IMR-90 (cell line): ENCODE measurements around the gene MAP2. TPM values are rescaled to one million over a fixed set of nuclear protein-coding genes. Genes with fewer than 3 reads are reported as not detected.

Source experiments
- ATAC-seq: fragments of 200-7000 bp; cut with Tn5 transposase; 2 replicates; pipeline ENCODE4 v1.9.1; 2020; ENCODE audit warnings: low read depth, mild to moderate bottlenecking, moderate library complexity
- BruUV-seq: library from RNA; stranded (reverse); fragments of 400-500 nt; replicated peaks from 2 replicates; lab custom pipeline; 2021; lab: Mats Ljungman, UMichigan
- CTCF ChIA-PET: fragments of 300-600 bp; formaldehyde crosslinking; extraction: SDS; loops from one replicate; lab custom pipeline; 2021; ENCODE audit warnings: antibody characterized with exemption; lab: Yijun Ruan, JAX
- POLR2A ChIA-PET: fragments of 300-600 bp; sonication (Branson Sonifier 250); formaldehyde crosslinking; loops from one replicate; lab custom pipeline; 2022; ENCODE audit warnings: antibody characterized with exemption; ENCODE audit not compliant: unreplicated experiment; lab: Charles Lee
- DNase-seq: peaks from one replicate; pipeline ENCODE4 v3.0.0; 2013
- H2AFZ ChIP-seq: replicated peaks from 2 replicates; pipeline ENCODE3; 2013; ENCODE audit warnings: low read length, mild to moderate bottlenecking; ENCODE audit not compliant: poor library complexity
- H2AK5ac ChIP-seq: 2 replicates; pipeline ENCODE4 v1.6.1; 2013; ENCODE audit warnings: low read depth, low read length, inconsistent platforms
- H2AK9ac ChIP-seq: replicated peaks from 2 replicates; pipeline ENCODE3; 2013; ENCODE audit warnings: mild to moderate bottlenecking, low read depth, low read length, moderate library complexity; ENCODE audit not compliant: poor library complexity
- H2BK120ac ChIP-seq: 2 replicates; pipeline ENCODE4 v1.6.1; 2013; ENCODE audit warnings: low read depth, low read length, inconsistent platforms
- H2BK15ac ChIP-seq: 3 replicates; pipeline ENCODE4 v1.6.1; 2013; ENCODE audit warnings: low read depth, low read length, inconsistent platforms
- H2BK20ac ChIP-seq: 2 replicates; pipeline ENCODE4 v1.6.1; 2013; ENCODE audit warnings: low read depth, mild to moderate bottlenecking, inconsistent platforms, low read length, moderate library complexity
- H2BK5ac ChIP-seq: 2 replicates; pipeline ENCODE4 v1.6.1; 2013; ENCODE audit warnings: mild to moderate bottlenecking, low read depth, low read length, inconsistent platforms; ENCODE audit not compliant: poor library complexity, severe bottlenecking
- H3K14ac ChIP-seq: replicated peaks from 2 replicates; pipeline ENCODE4 v1.6.1; 2013; ENCODE audit warnings: low read depth, low read length, inconsistent platforms
- H3K18ac ChIP-seq: 2 replicates; pipeline ENCODE4 v1.6.1; 2013; ENCODE audit warnings: low read depth, low read length, control low read depth
- H3K23ac ChIP-seq: 2 replicates; pipeline ENCODE4 v1.6.1; 2013; ENCODE audit warnings: low read depth, low read length, inconsistent platforms
- H3K27ac ChIP-seq: 2 replicates; pipeline ENCODE4 v1.5.1; 2013; ENCODE audit warnings: mild to moderate bottlenecking, control low read depth, low read length; ENCODE audit not compliant: insufficient read depth
- H3K27me3 ChIP-seq: 2 replicates; pipeline ENCODE4 v1.6.1; 2013; ENCODE audit warnings: low read length; ENCODE audit not compliant: control insufficient read depth, insufficient read depth
- H3K36me3 ChIP-seq: 2 replicates; pipeline ENCODE4 v1.6.1; 2013; ENCODE audit warnings: low read length, mixed read lengths; ENCODE audit not compliant: control insufficient read depth, insufficient read depth
- H3K4ac ChIP-seq: 2 replicates; pipeline ENCODE4 v1.6.1; 2013; ENCODE audit warnings: low read depth, low read length, inconsistent platforms
- H3K4me1 ChIP-seq: 2 replicates; pipeline ENCODE4 v1.6.1; 2013; ENCODE audit warnings: low read length, mixed read lengths; ENCODE audit not compliant: control insufficient read depth, insufficient read depth
- H3K4me2 ChIP-seq: 2 replicates; pipeline ENCODE4 v1.6.1; 2013; ENCODE audit warnings: low read depth, mild to moderate bottlenecking, control low read depth, low read length, moderate library complexity
- H3K4me3 ChIP-seq: 2 replicates; pipeline ENCODE4 v1.5.1; 2013; ENCODE audit warnings: low read depth, mild to moderate bottlenecking, control low read depth, low read length, moderate library complexity; ENCODE audit not compliant: insufficient read depth
- H3K56ac ChIP-seq: 2 replicates; pipeline ENCODE4 v1.6.1; 2013; ENCODE audit warnings: low read length, inconsistent platforms; ENCODE audit not compliant: insufficient read depth; ENCODE audit errors: extremely low read depth
- H3K79me1 ChIP-seq, 2 experiments: 2 replicates each; pipeline ENCODE4 v1.6.1; 2013; ENCODE audit warnings: low read length in 2 of 2, inconsistent platforms in 1 of 2, low read depth in 1 of 2
- H3K9ac ChIP-seq: 2 replicates; pipeline ENCODE4 v1.6.1; 2013; ENCODE audit warnings: low read depth, low read length, control low read depth
- H3K9me1 ChIP-seq: 2 replicates; pipeline ENCODE4 v1.6.1; 2013; ENCODE audit warnings: low read length, inconsistent platforms; ENCODE audit not compliant: insufficient read depth
- H3K9me3 ChIP-seq: 2 replicates; pipeline ENCODE4 v1.6.1; 2013; ENCODE audit warnings: low read length; ENCODE audit not compliant: control insufficient read depth, insufficient read depth
- H4K20me1 ChIP-seq: 2 replicates; pipeline ENCODE4 v1.6.1; 2013; ENCODE audit warnings: low read length, inconsistent platforms; ENCODE audit not compliant: insufficient read depth
- H4K5ac ChIP-seq: 2 replicates; pipeline ENCODE4 v1.6.1; 2013; ENCODE audit warnings: mild to moderate bottlenecking, low read depth, low read length, control low read depth
- H4K8ac ChIP-seq, 2 experiments: 2 replicates each; pipeline ENCODE4 v1.6.1; 2013; ENCODE audit warnings: low read depth in 2 of 2, low read length in 2 of 2, control low read depth in 1 of 2, inconsistent platforms in 1 of 2
- H4K91ac ChIP-seq: 2 replicates; pipeline ENCODE4 v1.6.1; 2013; ENCODE audit warnings: low read depth, low read length, inconsistent platforms; ENCODE audit not compliant: insufficient read depth
- CEBPB ChIP-seq: IDR thresholded peaks from 2 replicates; pipeline ENCODE4 v1.6.1; 2012; ENCODE audit warnings: low read depth, low read length, improper control_type of control experiment
- CHD1 ChIP-seq: IDR thresholded peaks from 2 replicates; pipeline ENCODE4 v1.6.1; 2012; ENCODE audit warnings: low read depth, low read length, improper control_type of control experiment
- CTCF ChIP-seq: conservative IDR thresholded peaks from 2 replicates; pipeline ENCODE4 v1.5.1; 2012; ENCODE audit warnings: mild to moderate bottlenecking, low read depth, low read length, improper control_type of control experiment
- ELK1 ChIP-seq: fragments of 150-350 bp; IDR thresholded peaks from 2 replicates; pipeline ENCODE4 v1.6.1; 2016; ENCODE audit warnings: low read depth, mild to moderate bottlenecking, low read length, moderate library complexity, borderline replicate concordance
- NFE2L2 ChIP-seq: fragments of 150-350 bp; IDR thresholded peaks from 2 replicates; pipeline ENCODE4 v1.6.1; 2016; ENCODE audit warnings: low read depth, mild to moderate bottlenecking, low read length
- POLR2A ChIP-seq: IDR thresholded peaks from 2 replicates; pipeline ENCODE4 v1.6.1; 2012; ENCODE audit warnings: mild to moderate bottlenecking, low read depth, low read length
- RCOR1 ChIP-seq: IDR thresholded peaks from 2 replicates; pipeline ENCODE4 v1.6.1; 2012; ENCODE audit warnings: mild to moderate bottlenecking, low read length, improper control_type of control experiment; ENCODE audit not compliant: insufficient replicate concordance
- RFX5 ChIP-seq: IDR thresholded peaks from 2 replicates; pipeline ENCODE4 v1.8.0; 2012; ENCODE audit warnings: low read depth, mild to moderate bottlenecking, low read length, moderate library complexity
- SMC3 ChIP-seq: fragments of 150-350 bp; IDR thresholded peaks from 2 replicates; pipeline ENCODE4 v1.6.1; 2016; ENCODE audit warnings: low read depth, mild to moderate bottlenecking, antibody characterized with exemption, low read length, moderate library complexity
- WGBS, 2 experiments: methylation state at CpG; one replicate each; pipeline versions ENCODE4 v1.1.5 to v1.1.7; 2013; ENCODE audit warnings: missing lambda C conversion rate in 2 of 2; ENCODE audit not compliant: insufficient read length in 1 of 2; ENCODE audit errors: extremely low coverage in 2 of 2; 5-methylcytosine and 5-hydroxymethylcytosine counted together
- dilution Hi-C: fragments of 300-500 bp; cut with HindIII; formaldehyde crosslinking; loops from one replicate; pipeline ENCODE4 v1.14.3; 2018; ENCODE audit warnings: low sequenced_read_pairs; ENCODE audit not compliant: unreplicated experiment
- in situ Hi-C: fragments of 300-500 bp; cut with MboI; formaldehyde crosslinking; loops from 3 replicates; pipeline ENCODE4 v1.14.3; 2019; ENCODE audit warnings: low sequenced_read_pairs, inconsistent platforms, mixed read lengths
- intact Hi-C: fragments of 100-400 bp; cut with micrococcal nuclease; formaldehyde crosslinking; loops from 2 replicates; pipeline ENCODE4 v1.10.0; 2022
- polyA plus RNA-seq, 3 experiments: library from polyadenylated mRNA; depleted of rRNA; stranded (reverse); fragments of >200 nt; gene quantifications; 2 replicates each; pipeline ENCODE4 v1.2.3, GENCODE V29; 2012; ENCODE audit warnings: low replicate concordance in 1 of 3
- total RNA-seq: library from RNA; depleted of rRNA; stranded (reverse); fragments of >200 nt; gene quantifications from 2 replicates; pipeline ENCODE4 v1.2.3, GENCODE V29; 2012

The MAP2 gene
- total and polyA plus RNA-seq, 2 of the 4 experiments (the other 2 are of a cell fraction): 0.29 to 0.36 TPM

- Histone ChIP-seq H2AFZ (no peak overlapping the region), H3K18ac (no peak overlapping the region), H4K91ac (no peak overlapping the region), H3K9ac (no peak overlapping the region), H3K27me3 (no peaks in the 10 kb centered on the region), H3K36me3 (no peaks in the 10 kb centered on the region), H3K9me3 (peaks cover 5% of the 10 kb centered on the region), H3K4ac (no peak overlapping the region), H2BK15ac (no peak overlapping the region), H3K4me3 (no peak overlapping the region), H2BK20ac (no peak overlapping the region), H2AK9ac (no peak overlapping the region), H4K5ac (no peak overlapping the region), H3K23ac (no peak overlapping the region), H2AK5ac (no peak overlapping the region), H2BK120ac (no peak overlapping the region), H3K27ac (no peak overlapping the region), H3K14ac (no peak overlapping the region), H3K79me1 (no peaks in the 10 kb centered on the region), H3K4me2 (no peak overlapping the region), H4K8ac (no peak overlapping the region), H4K20me1 (no peaks in the 10 kb centered on the region), H3K9me1 (no peaks in the 10 kb centered on the region), H3K56ac (no peak overlapping the region), H3K4me1 (no peaks in the 10 kb centered on the region), H2BK5ac (no peak overlapping the region)
- WGBS, 2 experiments: no CpG with 5 or more reads among the region's 2 CpGs
- ATAC-seq (no peak), DNase-seq (no peak)
- in situ Hi-C loops (no loop called here), dilution Hi-C loops (no loop called here), intact Hi-C loops (no loop called here)
- ChIA-PET POLR2A (no interaction called here), CTCF (no interaction called here)
- BruUV-seq: no TSS peak
- TF ChIP-seq CTCF (no peak), CEBPB (no peak), NFE2L2 (no peak), CHD1 (no peak), RCOR1 (no peak), POLR2A (no peak), RFX5 (no peak), SMC3 (no peak), ELK1 (no peak)
Measured at GRCh38 chr2:209726311-209726710, 302.5 kb downstream of the MAP2 start.
